Cardiac muscle cell (in vitro differentiated cells and primary cell): ENCODE measurements around the gene SLC39A13. TPM values are rescaled to one million over a fixed set of nuclear protein-coding genes. Genes with fewer than 3 reads are reported as not detected.

ENCODE experiments used
- DNase-seq, 2 donors: peaks; one replicate each; pipeline versions ENCODE4 v3.0.0 to v3.0.0-alpha.2; 2010 to 2017; ENCODE audit warnings: low read depth in 1 of 2, low spot score in 1 of 2
- H3K27ac ChIP-seq: fragments of 200-600 bp; sonication (generic); 2 replicates; pipeline ENCODE4 v1.5.1; 2016
- H3K27me3 ChIP-seq: fragments of 200-600 bp; sonication (generic); 2 replicates; pipeline ENCODE4 v1.6.0; 2016; ENCODE audit warnings: control low read depth
- H3K36me3 ChIP-seq: fragments of 200-600 bp; sonication (generic); 2 replicates; pipeline ENCODE4 v1.5.1; 2016; ENCODE audit warnings: control low read depth
- H3K4me1 ChIP-seq: fragments of 200-600 bp; sonication (generic); 2 replicates; pipeline ENCODE4 v1.8.1; 2017; ENCODE audit warnings: low read depth, mild to moderate bottlenecking, mixed run types
- H3K4me3 ChIP-seq: fragments of 200-600 bp; sonication (generic); 2 replicates; pipeline ENCODE4 v1.5.1; 2016; ENCODE audit warnings: mild to moderate bottlenecking
- H3K9me3 ChIP-seq: fragments of 200-600 bp; sonication (generic); 2 replicates; pipeline ENCODE4 v1.5.1; 2017; ENCODE audit warnings: low read depth, mild to moderate bottlenecking, control low read depth
- CTCF ChIP-seq: IDR thresholded peaks from 2 replicates; pipeline ENCODE4 v1.5.1; 2012; ENCODE audit warnings: low read depth, mild to moderate bottlenecking, low read length
- polyA plus RNA-seq: library from polyadenylated mRNA; unstranded; fragments of >200 nt; fragmentation: Nextera tagmentation; extraction: Ambion mirVana; gene quantifications from 2 replicates; pipeline ENCODE4 v1.2.1, GENCODE V29; 2016
- total RNA-seq: library from RNA; depleted of rRNA; stranded (reverse); fragments of >200 nt; gene quantifications from 2 replicates; pipeline ENCODE4 v1.2.3, GENCODE V29; 2016

The SLC39A13 gene
- total and polyA plus RNA-seq, 2 experiments from 2014 or later = 71.7 to 86.6 TPM

DNA sequence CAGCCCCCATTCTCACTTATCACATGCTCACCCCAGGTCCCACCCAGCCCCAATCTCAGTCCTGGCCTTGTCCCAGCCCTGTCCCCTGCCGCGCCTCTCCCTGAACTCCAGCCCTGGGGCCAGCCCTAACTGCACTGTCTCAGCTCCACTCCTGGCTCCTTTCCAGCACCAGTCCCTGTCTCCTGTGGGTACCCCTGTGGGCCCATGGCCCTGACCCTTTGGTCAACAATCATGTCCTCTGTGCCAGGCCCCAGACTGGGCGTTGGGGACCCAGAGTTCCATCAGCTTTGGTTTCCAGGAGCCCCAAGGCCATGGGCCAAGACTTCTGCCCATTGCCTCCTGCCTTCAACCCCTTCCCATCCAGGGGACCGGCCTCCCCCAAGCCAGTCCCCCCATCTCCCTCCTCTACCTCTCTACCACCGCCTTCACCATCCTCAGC lies 30.8 kb upstream of the SLC39A13 start:
- Histone ChIP-seq H3K27me3 (no peaks in the 10 kb centered on the region), H3K27ac (peak overlapping the region; percentile 35), H3K36me3 (no peaks in the 10 kb centered on the region), H3K9me3 (no peaks in the 10 kb centered on the region), H3K4me1 (peaks cover 9% of the 10 kb centered on the region), H3K4me3 (no peak overlapping the region)
- no peak for TF ChIP-seq CTCF
- no peak for DNase-seq

DNA sequence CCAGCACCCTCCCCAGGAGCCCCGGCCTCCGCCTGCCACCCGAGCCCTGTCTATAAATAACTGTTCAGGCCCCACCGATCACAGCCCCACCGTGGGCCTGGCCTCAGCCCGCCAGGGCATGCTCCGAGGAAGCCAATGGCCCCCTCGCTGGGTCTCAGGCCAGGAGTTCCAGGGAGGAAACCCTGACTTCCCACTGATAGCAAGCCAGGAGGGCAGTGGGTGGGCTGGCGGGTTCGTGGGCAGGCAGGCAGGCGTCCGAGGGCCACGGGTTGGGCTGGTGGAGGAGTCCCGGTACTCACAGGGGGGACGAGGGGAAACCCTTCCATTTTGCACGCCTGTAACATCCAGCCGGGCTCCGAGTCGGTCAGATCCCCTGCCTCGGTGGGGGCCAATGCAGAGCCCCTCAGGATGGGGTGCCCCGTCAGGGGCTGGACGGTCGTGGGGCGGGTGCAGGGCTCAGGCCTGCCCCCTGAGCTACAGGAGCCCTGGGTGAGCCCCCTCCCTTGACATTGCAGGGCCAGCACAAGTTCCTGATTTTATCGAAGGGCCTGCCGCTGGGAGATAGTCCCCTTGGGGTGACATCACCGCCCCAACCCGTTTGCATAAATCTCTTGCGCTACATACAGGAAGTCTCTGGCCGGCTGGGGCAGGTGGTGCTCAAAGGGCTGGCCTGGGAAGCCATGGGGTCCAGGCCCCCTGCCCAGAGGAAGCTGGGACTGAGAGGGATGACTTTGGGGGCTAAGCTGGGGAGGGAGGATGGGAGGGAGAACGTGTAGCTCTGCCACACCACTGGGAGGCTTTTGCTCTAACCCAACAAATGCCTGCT lies 30.2 kb upstream of the SLC39A13 start, which contains the start of gene SPI1:
Gene SPI1, minus strand, starts transcription at position 538 of the 826 bp plus-strand sequence. Its CDS starts 194 bp downstream, at position 344.
- H3K4me3 ChIP-seq = no peak within 1 kb of the TSS
- no peaks in the 10 kb centered on the region for H3K36me3 ChIP-seq

DNA sequence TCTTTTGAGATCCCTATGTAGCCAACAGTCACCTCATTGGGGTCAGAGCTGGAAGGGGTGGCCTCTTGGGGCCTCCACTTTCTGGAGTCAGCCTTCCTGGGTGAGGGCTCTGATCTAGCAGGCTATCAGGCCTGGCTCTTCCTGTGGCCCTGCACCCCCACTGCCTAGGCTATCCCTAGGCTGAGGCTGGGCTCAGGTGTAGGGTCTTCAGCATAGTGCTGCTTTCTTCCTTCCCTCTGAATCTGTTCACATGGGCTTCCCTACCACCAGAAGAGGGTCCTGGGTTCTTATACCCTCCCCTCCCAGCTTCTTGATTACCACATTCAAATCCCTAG lies 29.6 kb upstream of the SLC39A13 start:
- H3K36me3 ChIP-seq = no peaks in the 10 kb centered on the region
- no peak overlapping the region for H3K4me3 ChIP-seq
- H3K9me3 ChIP-seq = no peaks in the 10 kb centered on the region
- no peaks in the 10 kb centered on the region for H3K27me3 ChIP-seq
- no peak for TF ChIP-seq CTCF
- peaks cover 9% of the 10 kb centered on the region for H3K4me1 ChIP-seq
- DNase-seq = no peak
- no peak overlapping the region for H3K27ac ChIP-seq

More for the DNA sequence above, 30.2 kb upstream of the SLC39A13 start, which contains the start of gene SPI1:
- TF ChIP-seq CTCF = no peak
- Histone ChIP-seq H3K27ac (peak within 1 kb of the TSS; percentile 35), H3K9me3 (no peaks in the 10 kb centered on the region), H3K4me1 (peaks cover 9% of the 10 kb centered on the region), H3K27me3 (no peaks in the 10 kb centered on the region)
- DNase-seq = peak in 1 of 2 donors; percentile 49

GRCh38 chr11:47379317-47379716 lies 29.1 kb upstream of the SLC39A13 start:
- no peaks in the 10 kb centered on the region for H3K27me3 ChIP-seq
- no peak for TF ChIP-seq CTCF
- no peaks in the 10 kb centered on the region for H3K36me3 ChIP-seq
- no peak for DNase-seq
- no peaks in the 10 kb centered on the region for H3K9me3 ChIP-seq
- H3K4me1 ChIP-seq = peaks cover 9% of the 10 kb centered on the region
- no peak overlapping the region for H3K4me3 ChIP-seq
- no peak overlapping the region for H3K27ac ChIP-seq

DNA sequence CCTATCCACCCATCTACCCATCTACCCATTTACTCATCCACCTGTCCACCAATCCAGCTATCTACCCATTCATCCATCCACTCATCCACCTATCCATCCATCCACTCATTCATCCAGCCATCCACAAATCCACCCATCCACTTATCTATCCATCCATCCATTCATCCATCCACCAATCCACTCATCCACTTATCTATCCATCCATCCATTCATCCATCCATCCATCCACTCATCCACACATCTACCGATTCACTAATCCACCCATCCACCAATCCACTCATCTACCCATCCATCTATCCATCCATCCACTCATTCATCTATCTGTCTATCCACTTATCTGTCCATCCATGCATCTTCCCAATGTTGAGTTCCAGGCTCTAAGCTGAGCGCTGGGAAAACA lies 28.3 kb upstream of the SLC39A13 start:
- Histone ChIP-seq H3K27ac (no peak overlapping the region), H3K27me3 (no peaks in the 10 kb centered on the region), H3K4me1 (peaks cover 9% of the 10 kb centered on the region), H3K9me3 (no peaks in the 10 kb centered on the region), H3K36me3 (no peaks in the 10 kb centered on the region), H3K4me3 (no peak overlapping the region)
- TF ChIP-seq CTCF = no peak
- no peak for DNase-seq
